AG09309 (cell line): Measurements from ENCODE around the gene MTMR11.

Experiments used
- DNase-seq: peaks from one replicate; pipeline ENCODE4 v3.0.0-alpha.2; 2010; ENCODE audit warnings: low read depth
- H3K4me3 ChIP-seq: 2 replicates; pipeline ENCODE4 v1.5.1; 2011; ENCODE audit warnings: mild to moderate bottlenecking, low read depth, low read length, moderate library complexity; ENCODE audit not compliant: control insufficient read depth
- TF ChIP-seq, protein P1 (sequence below): IDR thresholded peaks from 2 replicates; pipeline ENCODE4 v1.5.1; 2011; ENCODE audit warnings: mild to moderate bottlenecking, low read depth, low read length, inconsistent platforms; ENCODE audit not compliant: insufficient read depth, control insufficient read depth; ENCODE audit errors: missing control alignments

The MTMR11 gene

DNA sequence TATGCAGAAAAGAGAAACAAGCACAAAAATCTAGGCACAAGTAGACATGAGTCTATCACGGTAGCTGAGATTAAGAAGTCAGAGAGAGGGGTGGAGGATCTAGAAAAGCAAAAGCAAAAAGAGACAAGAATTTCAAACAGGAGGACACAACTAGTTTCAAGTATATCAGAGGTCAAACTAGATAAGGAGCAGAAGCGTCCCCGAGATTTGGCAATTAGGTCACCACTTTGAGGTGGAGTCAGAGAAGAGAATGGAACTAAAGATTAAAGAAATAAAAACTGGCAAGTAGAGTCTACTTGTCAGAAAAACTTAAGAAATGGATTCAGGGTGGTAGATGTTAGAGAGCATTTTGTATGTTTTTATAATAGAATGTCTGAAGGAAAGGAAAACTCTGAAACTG lies 11.3 kb downstream of the MTMR11 start:
- TF ChIP-seq, protein P1, sequence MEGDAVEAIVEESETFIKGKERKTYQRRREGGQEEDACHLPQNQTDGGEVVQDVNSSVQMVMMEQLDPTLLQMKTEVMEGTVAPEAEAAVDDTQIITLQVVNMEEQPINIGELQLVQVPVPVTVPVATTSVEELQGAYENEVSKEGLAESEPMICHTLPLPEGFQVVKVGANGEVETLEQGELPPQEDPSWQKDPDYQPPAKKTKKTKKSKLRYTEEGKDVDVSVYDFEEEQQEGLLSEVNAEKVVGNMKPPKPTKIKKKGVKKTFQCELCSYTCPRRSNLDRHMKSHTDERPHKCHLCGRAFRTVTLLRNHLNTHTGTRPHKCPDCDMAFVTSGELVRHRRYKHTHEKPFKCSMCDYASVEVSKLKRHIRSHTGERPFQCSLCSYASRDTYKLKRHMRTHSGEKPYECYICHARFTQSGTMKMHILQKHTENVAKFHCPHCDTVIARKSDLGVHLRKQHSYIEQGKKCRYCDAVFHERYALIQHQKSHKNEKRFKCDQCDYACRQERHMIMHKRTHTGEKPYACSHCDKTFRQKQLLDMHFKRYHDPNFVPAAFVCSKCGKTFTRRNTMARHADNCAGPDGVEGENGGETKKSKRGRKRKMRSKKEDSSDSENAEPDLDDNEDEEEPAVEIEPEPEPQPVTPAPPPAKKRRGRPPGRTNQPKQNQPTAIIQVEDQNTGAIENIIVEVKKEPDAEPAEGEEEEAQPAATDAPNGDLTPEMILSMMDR, result no peak
- no peak overlapping the region for H3K4me3 ChIP-seq
- DNase-seq, result no peak

DNA sequence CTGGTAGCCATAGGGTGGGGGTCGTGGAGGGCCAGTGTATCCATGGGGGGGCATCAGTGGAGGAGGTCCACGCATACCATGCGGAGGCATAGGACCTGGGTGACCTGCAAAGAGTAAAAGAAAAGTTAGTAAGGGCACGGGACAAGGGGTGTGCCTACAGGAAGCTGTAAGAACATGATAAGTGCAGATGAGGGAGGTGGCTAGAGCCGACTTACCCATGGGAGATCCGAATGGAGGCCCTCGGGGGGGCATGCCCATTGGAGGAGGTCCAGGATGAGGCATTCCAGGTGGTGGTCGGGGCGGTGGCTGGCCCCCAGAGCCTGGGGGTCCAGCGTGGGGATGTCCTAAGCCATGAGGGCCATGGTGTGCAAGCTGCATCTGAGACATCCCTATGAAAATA lies 13.1 kb downstream of the MTMR11 start:
- no peak overlapping the region for H3K4me3 ChIP-seq
- no peak for DNase-seq
- TF ChIP-seq, protein P1, result no peak

DNA sequence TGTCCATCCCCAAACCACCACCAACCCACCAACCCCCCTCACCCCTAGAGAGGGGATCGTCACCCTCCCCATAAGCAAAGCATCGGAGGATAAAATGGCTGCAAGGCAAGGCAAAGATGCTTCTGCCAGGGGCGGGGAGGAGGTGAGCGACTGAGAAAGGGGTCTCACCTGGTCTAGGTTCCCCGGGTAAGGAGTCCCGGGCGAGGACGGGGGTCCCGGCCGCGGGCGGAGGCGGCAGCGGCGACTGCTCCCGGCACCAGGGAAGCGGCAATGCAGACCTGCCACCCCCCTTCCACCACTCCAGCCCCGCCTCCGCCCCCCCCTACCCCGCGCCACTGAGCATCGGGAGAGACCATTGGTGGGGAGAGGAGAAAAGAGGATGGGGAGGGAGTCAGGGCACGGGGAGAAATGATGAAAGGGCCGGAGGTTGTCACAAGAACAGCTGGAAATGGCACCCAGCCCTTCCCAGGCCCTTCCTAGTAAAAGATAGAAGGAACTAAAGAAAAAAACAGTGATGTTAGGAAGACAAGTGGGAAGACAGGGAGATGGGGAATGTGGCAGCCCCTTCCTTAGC lies 19.0 kb downstream of the MTMR11 start, which contains the start of gene SV2A:
Gene SV2A (minus strand): TSS at position 274 of the 574 bp plus-strand sequence. CDS start 4,004 bp downstream, outside the sequence.
- H3K4me3 ChIP-seq, result peak within 1 kb of the TSS; percentile 90
- DNase-seq, result no peak
- TF ChIP-seq, protein P1, result no peak

DNA sequence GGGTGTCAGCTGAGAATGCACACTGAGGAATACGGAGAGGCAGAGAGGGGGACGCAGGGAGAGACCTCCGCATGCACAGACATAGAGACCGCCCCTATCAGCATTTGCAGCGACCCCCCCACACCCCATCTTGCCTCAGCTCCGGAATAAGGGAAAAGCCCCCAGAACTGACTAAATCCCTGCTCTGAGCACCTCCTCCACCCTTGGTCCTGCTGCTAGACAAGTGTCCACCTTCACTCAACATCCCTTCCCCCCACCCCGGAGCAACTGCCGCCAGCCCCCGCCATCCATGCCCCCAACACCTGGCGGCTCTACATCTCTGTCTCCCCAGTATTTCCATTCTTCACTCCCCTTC lies 19.8 kb downstream of the MTMR11 start:
- TF ChIP-seq, protein P1, result no peak
- DNase-seq, result no peak
- H3K4me3 ChIP-seq, result peak overlapping the region; percentile 90

DNA sequence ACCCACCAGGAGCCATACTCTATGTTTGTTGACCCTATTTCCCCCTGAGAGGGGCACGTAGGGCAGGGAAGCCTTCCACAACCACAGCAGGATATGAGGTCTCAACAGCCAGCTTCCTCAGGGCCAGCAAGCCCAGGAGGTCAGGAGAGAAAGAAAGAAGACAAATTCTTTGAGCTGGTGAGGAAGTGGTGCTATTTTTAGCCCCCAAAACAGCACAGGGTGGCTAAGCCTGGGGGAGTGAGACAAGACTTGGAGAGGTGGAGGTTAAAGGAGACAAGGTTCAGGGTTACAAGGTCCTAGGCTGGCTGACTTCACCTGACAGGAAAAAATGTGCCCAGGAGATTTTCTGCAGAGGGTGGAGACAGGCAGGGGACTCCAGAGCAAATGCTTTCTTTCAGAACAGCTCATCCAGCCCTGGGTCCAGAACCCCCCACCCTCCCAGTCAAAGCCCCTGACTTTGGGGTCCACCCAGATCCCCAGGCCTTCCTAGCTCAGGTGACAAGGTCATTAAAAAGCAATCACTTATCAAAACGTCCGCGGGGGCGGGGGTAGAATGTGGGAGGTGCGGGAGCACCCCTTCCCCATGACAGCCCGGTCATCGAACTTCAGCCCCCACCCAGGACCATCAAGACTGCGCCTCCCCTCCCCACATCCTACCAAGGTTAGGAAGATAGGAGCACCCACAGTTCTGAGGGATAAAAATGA lies 20.3 kb downstream of the MTMR11 start:
- peak overlapping the region; percentile 90; the same call in 1 of the 2 replicates for H3K4me3 ChIP-seq
- TF ChIP-seq, protein P1, result no peak
- no peak for DNase-seq

DNA sequence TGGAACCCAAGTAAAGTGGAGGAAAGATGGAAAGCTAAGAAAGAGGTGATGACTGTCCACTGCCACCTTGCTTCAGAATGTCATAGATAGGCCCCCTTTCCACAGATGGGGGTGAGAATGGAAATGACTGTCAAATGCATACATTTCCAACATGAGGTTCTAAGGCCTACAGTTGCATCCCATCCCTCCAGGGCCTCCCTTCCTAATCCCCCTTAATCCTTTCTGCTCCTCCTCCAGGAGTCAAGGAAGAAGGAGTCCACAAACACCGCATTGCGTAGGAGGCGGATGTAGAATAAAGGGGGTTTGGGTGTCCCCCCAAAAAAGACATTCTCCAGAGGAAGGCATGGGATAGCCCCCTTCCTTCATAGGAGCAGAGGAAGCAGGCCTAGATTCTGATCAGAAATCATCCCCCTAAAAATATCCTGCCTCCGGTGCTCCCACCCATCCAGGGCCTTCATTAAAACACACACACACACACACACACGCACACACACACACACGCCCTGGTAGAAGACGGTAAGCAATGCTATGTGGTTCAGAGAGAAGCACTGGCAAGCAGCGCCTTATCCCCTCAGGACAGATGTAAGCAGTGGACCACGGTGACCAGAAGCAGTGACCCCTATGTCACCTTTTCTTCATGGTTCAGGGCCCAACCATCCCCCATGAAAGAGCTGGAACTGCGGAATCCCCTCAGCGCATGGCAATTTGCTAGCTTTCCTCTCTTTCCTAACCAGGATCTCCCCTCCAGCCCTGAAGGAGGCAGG lies 21.1 kb downstream of the MTMR11 start:
- no peak overlapping the region for H3K4me3 ChIP-seq
- TF ChIP-seq, protein P1, result no peak
- no peak for DNase-seq
